ENCODE measurements around the gene AXIN2. TPM values are rescaled to one million over a fixed set of nuclear protein-coding genes. Genes with fewer than 3 reads are reported as not detected.

Gene AXIN2
- total and polyA plus RNA-seq, 10 of the 15 experiments (the other 5 are each of a cell fraction or from before 2014, with no cell fraction given): 0.47 to 7.8 (median 3.1) TPM

DNA sequence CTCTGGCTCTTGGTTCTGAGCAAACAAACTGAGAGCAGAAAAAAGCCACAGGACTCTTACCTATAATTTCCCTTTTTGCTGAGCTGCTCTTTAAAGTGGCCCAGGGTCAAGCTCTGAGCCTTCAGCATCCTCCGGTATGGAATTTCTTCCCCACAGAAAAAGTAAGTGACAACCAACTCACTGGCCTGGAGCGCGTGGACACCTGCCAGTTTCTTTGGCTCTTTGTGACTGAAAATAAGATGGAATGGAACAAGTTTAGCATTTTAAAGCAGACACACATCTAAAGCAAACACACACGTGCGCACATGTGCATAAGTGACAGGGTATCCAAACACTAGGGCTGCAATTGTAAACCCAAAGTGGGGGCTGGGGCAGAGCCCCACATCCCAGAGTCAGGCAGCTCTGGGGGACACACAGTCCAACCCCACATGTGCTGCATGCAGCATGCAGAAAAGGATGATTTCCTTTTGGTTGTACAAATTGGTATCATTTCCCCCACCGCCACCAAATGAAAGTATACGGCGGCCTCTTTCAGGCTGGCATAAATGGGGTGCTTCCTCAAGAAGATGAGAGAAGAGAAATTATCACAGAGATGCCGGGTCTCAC lies 27.5 kb downstream of the AXIN2 start:
- H3K4me3 ChIP-seq: no peak overlapping the region
- DNase-seq (ENCODE audit: low read depth, low spot score) (no peak), FAIRE-seq (no peak), ATAC-seq (no peak)
- no peak overlapping the region for H3K9ac ChIP-seq (ENCODE audit: control insufficient read depth, insufficient read depth, low read length)
- no peak overlapping the region for H3K4me2 ChIP-seq (ENCODE audit: control insufficient read depth, insufficient read depth)
- H4K20me1 ChIP-seq (ENCODE audit: control insufficient read depth, insufficient read depth): no peaks in the 10 kb centered on the region
- H2AFZ ChIP-seq (ENCODE audit: control insufficient read depth, low read depth, low read length): no peak overlapping the region
- H3K27me3 ChIP-seq (replicated peaks in 1 of 2; ENCODE audit: control insufficient read depth in 2 of 2, insufficient read depth in 2 of 2, low read length in 1 of 2): no peaks in the 10 kb centered on the region
- H3K9me3 ChIP-seq (replicated peaks; ENCODE audit: control insufficient read depth, insufficient read depth, low read length): no peaks in the 10 kb centered on the region
- SMC1A ChIA-PET (ENCODE audit: uncharacterized antibody, unreplicated experiment): no interaction called here
- H3K79me2 ChIP-seq (ENCODE audit: control insufficient read depth, insufficient read depth, low read length): no peaks in the 10 kb centered on the region
- intact Hi-C loops (cut with micrococcal nuclease; ENCODE audit: unreplicated experiment): no loop called here
- TF ChIP-seq KLF5 (IDR thresholded peaks at IDR 0.05; ENCODE audit: partially characterized antibody) (no peak), RB1 (IDR thresholded peaks at IDR 0.05; ENCODE audit: borderline replicate concordance) (no peak)
- POLR2A ChIA-PET: no interaction called here
- H3K4me1 ChIP-seq (ENCODE audit: control insufficient read depth, insufficient read depth, low read length): no peaks in the 10 kb centered on the region
- in situ Hi-C loops (cut with MboI): no loop called here
- no TSS peak for BruUV-seq (replicated peaks)
- no peak overlapping the region for H3K27ac ChIP-seq (ENCODE audit: control insufficient read depth, insufficient read depth)
- 68% methylated on average over 9 of the region's 9 CpGs for WGBS (ENCODE audit: insufficient coverage, insufficient replicate concordance, low lambda C conversion rate, missing lambda C conversion rate)
- peaks cover 0 to 19% of the 10 kb centered on the region in 2 experiments; a peak in 3 of 4 replicates for H3K36me3 ChIP-seq (ENCODE audit: control insufficient read depth in 2 of 2, insufficient read depth in 2 of 2, low read length in 1 of 2)
- RAD21 ChIA-PET (ENCODE audit: unreplicated experiment): no interaction called here
- CTCF ChIA-PET: no interaction called here

DNA sequence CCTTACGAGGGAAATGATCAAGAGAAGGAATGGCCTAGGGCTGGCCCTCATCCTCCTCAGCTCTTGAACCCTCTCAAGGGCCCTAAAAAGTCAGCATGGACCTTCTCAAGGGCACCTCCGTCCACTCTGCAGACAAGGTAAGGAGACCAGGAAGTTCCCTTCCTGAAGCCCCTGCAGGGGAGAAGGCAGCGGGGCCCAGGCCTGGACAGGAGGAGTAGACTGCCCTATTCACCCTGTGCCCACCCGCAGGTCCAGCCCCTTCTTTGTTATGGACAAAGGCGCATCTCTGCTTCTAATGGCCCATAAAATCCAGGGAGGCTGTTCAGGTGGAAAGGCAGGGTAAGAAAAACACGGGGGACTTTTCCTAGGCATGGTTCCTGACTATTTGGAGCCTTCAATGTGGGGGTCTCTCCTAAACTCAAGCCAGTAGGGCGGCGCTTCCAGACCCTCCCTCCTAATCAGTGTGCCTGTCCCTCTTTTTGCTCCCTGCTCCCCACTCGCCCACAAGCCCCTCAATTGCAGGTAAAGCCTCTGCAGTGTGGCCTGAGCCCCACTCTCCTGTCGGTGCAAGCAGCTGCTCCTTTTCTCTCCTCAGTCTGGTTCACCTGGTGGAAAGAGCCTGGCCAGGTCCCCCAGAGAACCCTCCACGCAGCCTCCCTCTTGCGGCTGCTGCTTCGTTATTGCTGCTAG lies 28.2 kb downstream of the AXIN2 start:
- 23% methylated on average over 13 of the region's 13 CpGs for WGBS (ENCODE audit: insufficient coverage, insufficient replicate concordance, low lambda C conversion rate, missing lambda C conversion rate)
- no TSS peak for BruUV-seq (replicated peaks)
- Histone ChIP-seq H3K4me1 (ENCODE audit: control insufficient read depth, insufficient read depth, low read length) (no peaks in the 10 kb centered on the region), H3K9ac (ENCODE audit: control insufficient read depth, insufficient read depth, low read length) (no peak overlapping the region), H3K4me2 (ENCODE audit: control insufficient read depth, insufficient read depth) (no peak overlapping the region), H4K20me1 (ENCODE audit: control insufficient read depth, insufficient read depth) (no peaks in the 10 kb centered on the region), H2AFZ (ENCODE audit: control insufficient read depth, low read depth, low read length) (no peak overlapping the region), H3K9me3 (replicated peaks; ENCODE audit: control insufficient read depth, insufficient read depth, low read length) (no peaks in the 10 kb centered on the region), H3K79me2 (ENCODE audit: control insufficient read depth, insufficient read depth, low read length) (no peaks in the 10 kb centered on the region), H3K4me3 (no peak overlapping the region), H3K36me3 (ENCODE audit: control insufficient read depth in 2 of 2, insufficient read depth in 2 of 2, low read length in 1 of 2) (peaks cover 0 to 18% of the 10 kb centered on the region in 2 experiments; a peak in 3 of 4 replicates), H3K27ac (ENCODE audit: control insufficient read depth, insufficient read depth) (no peak overlapping the region), H3K27me3 (replicated peaks in 1 of 2; ENCODE audit: control insufficient read depth in 2 of 2, insufficient read depth in 2 of 2, low read length in 1 of 2) (no peaks in the 10 kb centered on the region)
- ChIA-PET POLR2A (interaction anchor here (0.5 kb wide), 1 partner anchor 307 kb away, joined by 3 read pairs; no protein-coding TSS in a partner anchor), RAD21 (ENCODE audit: unreplicated experiment) (no interaction called here), CTCF (no interaction called here), SMC1A (ENCODE audit: uncharacterized antibody, unreplicated experiment) (no interaction called here)
- no peak for ATAC-seq
- intact Hi-C loops (cut with micrococcal nuclease; ENCODE audit: unreplicated experiment): no loop called here
- FAIRE-seq: no peak
- no peak for DNase-seq (ENCODE audit: low read depth, low spot score)
- in situ Hi-C loops (cut with MboI): no loop called here
- TF ChIP-seq CBX3 (IDR thresholded peaks at IDR 0.05; ENCODE audit: borderline replicate concordance, low read depth) (no peak), JUND (IDR thresholded peaks at IDR 0.05; ENCODE audit: low read depth, low read length) (no peak), CEBPB (IDR thresholded peaks at IDR 0.05; ENCODE audit: borderline replicate concordance in 1 of 2, low read depth in 2 of 2, low read length in 2 of 2) (no peak), PAX8 (IDR thresholded peaks at IDR 0.05) (no peak), MYB (IDR thresholded peaks at IDR 0.05; ENCODE audit: borderline replicate concordance, low read depth, low read length) (no peak), IKZF1 (conservative IDR thresholded peaks at IDR 0.05) (no peak), ZZZ3 (IDR thresholded peaks at IDR 0.05; ENCODE audit: control insufficient read depth, insufficient read length, low read depth) (no peak)
- TF ChIP-seq, protein P1, sequence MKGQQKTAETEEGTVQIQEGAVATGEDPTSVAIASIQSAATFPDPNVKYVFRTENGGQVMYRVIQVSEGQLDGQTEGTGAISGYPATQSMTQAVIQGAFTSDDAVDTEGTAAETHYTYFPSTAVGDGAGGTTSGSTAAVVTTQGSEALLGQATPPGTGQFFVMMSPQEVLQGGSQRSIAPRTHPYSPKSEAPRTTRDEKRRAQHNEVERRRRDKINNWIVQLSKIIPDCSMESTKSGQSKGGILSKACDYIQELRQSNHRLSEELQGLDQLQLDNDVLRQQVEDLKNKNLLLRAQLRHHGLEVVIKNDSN (IDR thresholded peaks at IDR 0.05; ENCODE audit: borderline replicate concordance, extremely low read length, insufficient read depth, low read depth, low read length): no peak
